GM23248 (cell line): ENCODE data around the gene UNC5A.

Experiments used
- EZH2 ChIP-seq: fragments of 200-600 bp; sonication (generic); IDR thresholded peaks from 2 replicates; pipeline ENCODE4 v1.6.1; 2018; ENCODE audit warnings: antibody characterized with exemption, mild to moderate bottlenecking; ENCODE audit not compliant: insufficient read depth, poor library complexity, severe bottlenecking
- EZH2phosphoT487 ChIP-seq: fragments of 200-600 bp; sonication (generic); IDR thresholded peaks from 2 replicates; pipeline ENCODE4 v1.6.1; 2018; ENCODE audit warnings: antibody characterized with exemption, moderate library complexity, mild to moderate bottlenecking, low read depth; ENCODE audit not compliant: insufficient read depth

GRCh38 chr5:176899946-176900779 is 89.8 kb downstream of the UNC5A start:
- TF ChIP-seq EZH2 (no peak), EZH2phosphoT487 (no peak)
